Effector CD8-positive, alpha-beta T cell (primary cell): ENCODE measurements around the gene FTSJ3.
"Not testable (repeated sequence)": the region's sequence is repeated elsewhere in the genome, so short reads cannot be mapped to it uniquely, and the experiment has no call there.

Experiments used
- DNase-seq: peaks from one replicate; lab custom pipeline; 2025; lab: John Stamatoyannopoulos, UW

FTSJ3 gene

GRCh38 chr17:63826468-63827001 is 928 bp downstream of the FTSJ3 start:
- DNase-seq = no peak

DNA sequence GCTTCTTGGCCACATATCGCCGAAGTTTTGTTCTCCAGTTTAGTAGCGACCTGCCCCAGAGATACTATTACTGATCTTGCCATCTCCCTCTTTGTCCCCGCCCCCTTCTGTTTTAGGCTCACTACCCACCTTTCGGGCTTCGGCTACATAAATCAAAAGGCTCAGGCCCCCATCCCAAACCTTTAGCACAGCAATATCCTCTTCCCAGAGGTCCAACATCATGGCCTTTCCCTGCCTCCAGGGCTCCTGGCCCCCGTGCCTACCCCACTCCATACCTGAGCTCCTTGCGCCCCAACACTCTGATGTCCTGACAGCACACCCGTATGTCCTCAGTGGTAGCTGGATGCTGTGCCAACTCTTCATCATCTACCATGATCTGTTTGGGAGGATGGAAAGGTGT is 3.1 kb downstream of the FTSJ3 start:
- no peak for DNase-seq

- DNase-seq = no peak
Observed at GRCh38 chr17:63823659-63824331, 3.7 kb downstream of the FTSJ3 start.

DNA sequence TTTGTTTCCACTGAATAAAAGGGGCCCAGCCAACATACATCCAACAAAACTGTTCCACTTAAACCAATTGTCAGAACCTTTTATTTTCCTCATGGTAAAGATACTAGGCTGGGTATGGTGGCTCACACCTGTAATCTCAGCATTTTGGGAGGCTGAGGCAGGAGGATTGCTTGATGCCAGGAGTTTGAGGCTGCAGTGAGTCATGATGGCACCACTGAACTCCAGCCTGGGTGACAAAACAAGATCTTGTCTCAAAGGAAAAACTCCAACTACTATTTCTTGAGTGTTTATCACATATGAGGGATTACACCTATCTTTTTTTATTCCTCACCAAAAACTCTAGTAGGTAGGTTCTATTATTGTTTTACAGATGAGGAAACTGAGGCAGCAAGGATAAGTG is 4.9 kb downstream of the FTSJ3 start:
- no peak for DNase-seq

- no peak for DNase-seq
Observed at GRCh38 chr17:63821804-63822203, 5.7 kb downstream of the FTSJ3 start.

GRCh38 chr17:63820963-63821561 is 6.4 kb downstream of the FTSJ3 start:
- DNase-seq = no peak

- DNase-seq = no peak
Observed at GRCh38 chr17:63819585-63820537, 7.6 kb downstream of the FTSJ3 start.

GRCh38 chr17:63819131-63819530 is 8.3 kb downstream of the FTSJ3 start:
- DNase-seq = no peak

- no peak for DNase-seq
Observed at GRCh38 chr17:63817736-63818385, 9.6 kb downstream of the FTSJ3 start.

DNA sequence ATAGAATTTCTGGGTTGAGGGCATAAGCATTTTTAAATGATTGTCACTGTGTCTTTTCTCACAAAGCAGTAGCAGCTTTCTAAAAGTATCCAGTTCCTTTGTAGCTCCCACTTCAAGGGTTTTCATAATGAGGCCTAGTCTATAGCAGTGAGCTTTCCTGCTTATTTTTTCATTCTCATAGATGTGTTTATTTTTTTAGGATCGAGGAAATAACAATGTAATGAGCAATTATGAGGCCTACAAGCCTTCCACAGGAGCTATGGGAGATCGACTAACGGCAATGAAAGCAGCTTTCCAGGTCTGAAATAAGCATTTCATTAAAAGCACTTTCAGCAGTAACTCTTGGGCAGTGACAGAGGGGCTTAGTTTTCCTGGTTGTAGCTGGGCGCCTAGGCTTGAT is 10.8 kb downstream of the FTSJ3 start:
- no peak for DNase-seq

- no peak for DNase-seq
Observed at GRCh38 chr17:63816123-63816522, 11.3 kb downstream of the FTSJ3 start.

DNA sequence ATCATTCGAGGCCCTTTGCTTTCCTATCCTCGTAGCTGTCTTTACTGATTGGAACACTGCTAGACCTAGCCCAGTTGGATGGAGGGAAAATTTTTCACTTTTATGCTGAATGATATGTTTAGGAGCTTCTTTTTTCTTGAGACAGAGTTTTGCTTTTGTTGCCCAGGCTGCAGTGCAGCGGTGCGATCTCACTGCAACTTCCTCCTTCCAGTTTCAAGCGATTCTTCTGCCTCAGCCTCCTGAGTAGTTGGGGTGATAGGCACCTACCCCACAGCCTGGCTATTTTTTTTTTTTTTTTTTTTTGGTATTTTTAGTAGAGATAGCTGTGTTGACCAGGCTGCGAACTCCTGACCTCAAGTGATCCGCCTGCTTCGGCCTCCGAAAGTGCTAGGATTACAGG is 17.5 kb downstream of the FTSJ3 start:
- no peak for DNase-seq

- DNase-seq = no peak
Observed at GRCh38 chr17:63805591-63805990, 21.9 kb downstream of the FTSJ3 start.

GRCh38 chr17:63804328-63804727 is 23.1 kb downstream of the FTSJ3 start:
- no peak for DNase-seq

DNA sequence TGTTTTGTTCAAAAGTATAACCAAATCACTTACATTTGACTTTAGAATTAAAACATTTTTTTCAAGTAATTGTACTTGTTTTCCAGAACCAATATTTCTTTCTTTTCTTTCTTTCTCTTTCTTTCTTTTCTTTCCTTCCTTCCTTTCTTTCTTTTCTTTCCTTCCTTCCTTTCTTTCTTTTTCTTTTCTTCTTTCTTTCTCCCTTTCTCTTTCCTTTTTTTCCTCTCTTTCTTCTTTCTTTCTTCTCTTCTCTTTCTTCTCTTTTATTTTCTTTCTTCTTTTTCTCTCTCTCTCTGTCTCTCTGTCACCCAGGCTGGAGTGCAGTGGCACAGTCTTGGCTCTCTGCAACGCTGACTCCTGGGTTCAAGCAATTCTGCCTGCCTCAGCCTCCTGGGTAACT is 26.7 kb downstream of the FTSJ3 start:
- DNase-seq = no peak

GRCh38 chr17:63798572-63799106 is 28.8 kb downstream of the FTSJ3 start:
- no peak for DNase-seq

DNA sequence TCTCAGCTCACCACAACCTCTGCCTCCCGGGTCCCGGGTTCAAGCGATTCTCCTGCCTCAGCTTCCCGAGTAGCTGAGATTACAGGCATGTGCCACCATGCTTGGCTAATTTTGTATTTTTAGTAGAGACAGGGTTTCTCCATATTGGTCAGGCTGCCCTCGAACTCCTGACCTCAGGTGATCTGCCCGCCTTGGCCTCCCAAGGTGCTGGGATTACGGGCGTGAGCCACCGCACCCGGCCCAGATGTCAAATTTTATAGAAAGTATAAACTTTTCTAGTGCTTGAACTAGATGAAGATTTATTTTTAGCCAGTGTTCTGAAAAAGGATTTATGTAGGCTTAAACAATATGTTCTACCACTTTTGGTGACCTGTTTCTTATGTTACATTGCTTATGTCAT is 31.1 kb downstream of the FTSJ3 start:
- DNase-seq = not testable (repeated sequence)

DNA sequence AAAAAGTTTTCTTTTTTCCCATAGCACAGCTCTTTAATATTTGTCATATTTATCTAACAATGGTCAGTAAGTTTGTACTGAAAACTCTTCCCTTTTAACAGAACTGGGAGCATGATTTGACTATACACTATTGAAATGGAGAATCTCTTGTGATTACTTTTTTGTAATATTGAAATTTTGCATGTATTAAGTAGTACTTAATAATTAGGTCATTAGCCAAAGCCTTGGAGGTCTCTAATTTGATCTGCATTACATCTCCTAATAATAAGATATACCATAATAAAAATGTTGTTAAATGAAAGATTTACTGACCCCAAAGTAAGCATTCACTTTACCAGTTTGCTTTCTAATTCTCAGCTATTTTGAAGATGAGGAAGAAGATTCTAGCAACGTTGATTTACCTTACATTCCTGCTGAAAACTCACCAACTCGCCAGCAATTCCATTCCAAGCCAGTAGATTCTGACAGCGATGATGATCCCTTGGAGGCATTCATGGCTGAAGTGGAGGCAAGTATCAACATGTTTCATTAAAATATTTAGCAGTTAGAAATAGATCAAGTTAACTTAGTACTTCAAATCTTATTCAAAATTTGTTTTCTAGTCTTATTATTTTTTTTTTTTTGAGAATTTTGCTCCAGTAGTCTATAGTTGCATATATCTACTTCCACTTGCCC is 35.3 kb downstream of the FTSJ3 start:
- DNase-seq = no peak

DNA sequence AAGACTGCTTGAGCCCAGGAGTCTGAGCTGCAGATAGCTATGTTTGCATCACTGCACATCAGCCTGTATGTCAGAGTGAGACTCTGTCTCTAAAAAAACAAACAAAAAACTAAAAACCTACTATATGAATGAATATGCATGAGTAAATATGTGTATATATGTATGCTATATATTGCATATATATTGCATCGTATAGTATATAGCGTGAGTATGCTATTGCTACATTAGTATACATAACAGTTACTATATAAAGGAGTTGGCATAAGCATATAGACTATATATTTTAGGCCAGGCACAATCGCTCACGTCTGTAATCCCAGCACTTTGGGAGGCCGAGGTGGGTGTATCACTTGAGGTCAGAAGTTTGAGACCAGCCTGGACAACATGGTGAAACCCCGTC is 37.4 kb downstream of the FTSJ3 start:
- DNase-seq = no peak

DNA sequence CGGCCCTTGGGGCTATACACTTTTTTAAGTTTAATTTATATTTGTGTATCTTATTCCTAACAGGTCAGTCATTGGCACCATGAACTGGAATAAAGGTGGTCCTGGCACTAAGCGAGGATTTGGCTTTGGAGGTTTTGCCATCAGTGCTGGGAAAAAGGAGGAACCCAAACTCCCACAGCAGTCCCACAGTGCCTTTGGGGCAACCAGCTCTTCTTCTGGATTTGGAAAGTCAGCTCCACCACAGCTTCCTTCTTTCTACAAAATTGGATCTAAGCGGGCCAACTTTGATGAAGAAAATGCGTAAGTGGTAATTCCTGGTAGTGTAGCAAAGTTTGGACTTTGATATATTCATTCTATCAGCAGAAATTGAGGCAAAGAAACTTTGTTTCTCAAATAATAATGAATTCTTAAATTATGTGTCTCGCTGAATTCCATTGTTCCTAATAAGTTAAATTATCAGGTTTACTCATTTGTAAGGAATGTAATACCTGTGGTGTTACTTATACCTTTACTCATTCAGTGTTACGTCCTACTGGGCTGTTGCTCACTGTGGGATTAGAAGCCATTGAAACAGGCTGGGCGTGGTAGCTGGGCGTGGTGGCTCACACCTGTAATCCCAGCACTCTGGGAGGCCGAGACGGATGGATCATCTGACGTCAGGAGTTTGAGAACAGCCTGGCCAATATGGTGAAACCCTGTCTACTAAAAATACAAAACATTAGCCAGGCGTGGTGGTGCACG is 40.3 kb downstream of the FTSJ3 start:
- no peak for DNase-seq
